Measurements from ENCODE around the gene TELO2.

Gene TELO2

DNA sequence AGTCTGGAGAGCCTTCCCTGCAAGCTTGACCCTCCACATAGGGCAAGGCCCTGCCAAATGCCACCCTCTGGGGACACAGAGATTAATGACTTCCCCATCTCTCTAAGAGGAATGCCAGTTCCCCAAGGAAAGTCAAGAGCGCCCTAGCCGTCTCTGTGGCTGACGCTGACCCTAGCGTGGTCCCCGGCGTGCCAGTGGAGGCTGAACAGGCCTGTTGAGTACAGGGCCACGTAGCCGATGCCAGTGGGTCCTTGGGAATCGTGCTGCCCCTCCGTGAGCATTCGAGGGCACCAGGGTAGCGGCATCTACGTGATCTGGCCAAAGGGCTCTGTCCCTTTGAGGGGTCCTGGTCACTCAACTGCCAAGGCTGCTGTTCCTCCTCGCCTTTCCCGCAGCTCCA, 57.5 kb downstream of the TELO2 start:
- H3K4me3 ChIP-seq (ENCODE audit: low read depth, low read length), result no peak overlapping the region
- TF ChIP-seq CTCF (IDR thresholded peaks at IDR 0.05; ENCODE audit: borderline replicate concordance, insufficient read depth, low read depth, low read length), result no peak

DNA sequence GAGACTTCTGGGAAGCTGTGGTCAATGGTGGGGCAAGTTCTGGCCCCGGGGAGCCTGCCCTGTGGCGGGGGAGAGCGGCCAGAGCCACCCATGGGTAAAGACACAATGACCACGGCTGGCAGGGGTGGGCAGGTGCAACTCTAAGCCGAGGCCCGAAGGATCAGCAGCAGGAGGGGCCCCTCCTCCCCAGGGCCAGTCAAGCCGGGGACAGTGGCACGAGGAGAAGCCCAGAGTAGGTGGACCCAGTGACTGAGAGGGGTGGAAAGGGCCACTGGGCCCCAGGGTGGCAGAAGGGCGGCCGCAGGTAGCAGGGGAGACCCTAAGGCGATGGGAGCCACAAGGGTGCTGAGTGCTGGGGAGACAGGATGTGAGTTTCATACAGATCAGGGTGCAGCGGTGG, 58.0 kb downstream of the TELO2 start:
- no peak for TF ChIP-seq CTCF (IDR thresholded peaks at IDR 0.05; ENCODE audit: borderline replicate concordance, insufficient read depth, low read depth, low read length)
- H3K4me3 ChIP-seq (ENCODE audit: low read depth, low read length), result no peak overlapping the region

- H3K4me3 ChIP-seq (ENCODE audit: low read depth, low read length), result no peak overlapping the region
- no peak for TF ChIP-seq CTCF (IDR thresholded peaks at IDR 0.05; ENCODE audit: borderline replicate concordance, insufficient read depth, low read depth, low read length)
Observed at GRCh38 chr16:1552129-1552528, 59.0 kb downstream of the TELO2 start.

DNA sequence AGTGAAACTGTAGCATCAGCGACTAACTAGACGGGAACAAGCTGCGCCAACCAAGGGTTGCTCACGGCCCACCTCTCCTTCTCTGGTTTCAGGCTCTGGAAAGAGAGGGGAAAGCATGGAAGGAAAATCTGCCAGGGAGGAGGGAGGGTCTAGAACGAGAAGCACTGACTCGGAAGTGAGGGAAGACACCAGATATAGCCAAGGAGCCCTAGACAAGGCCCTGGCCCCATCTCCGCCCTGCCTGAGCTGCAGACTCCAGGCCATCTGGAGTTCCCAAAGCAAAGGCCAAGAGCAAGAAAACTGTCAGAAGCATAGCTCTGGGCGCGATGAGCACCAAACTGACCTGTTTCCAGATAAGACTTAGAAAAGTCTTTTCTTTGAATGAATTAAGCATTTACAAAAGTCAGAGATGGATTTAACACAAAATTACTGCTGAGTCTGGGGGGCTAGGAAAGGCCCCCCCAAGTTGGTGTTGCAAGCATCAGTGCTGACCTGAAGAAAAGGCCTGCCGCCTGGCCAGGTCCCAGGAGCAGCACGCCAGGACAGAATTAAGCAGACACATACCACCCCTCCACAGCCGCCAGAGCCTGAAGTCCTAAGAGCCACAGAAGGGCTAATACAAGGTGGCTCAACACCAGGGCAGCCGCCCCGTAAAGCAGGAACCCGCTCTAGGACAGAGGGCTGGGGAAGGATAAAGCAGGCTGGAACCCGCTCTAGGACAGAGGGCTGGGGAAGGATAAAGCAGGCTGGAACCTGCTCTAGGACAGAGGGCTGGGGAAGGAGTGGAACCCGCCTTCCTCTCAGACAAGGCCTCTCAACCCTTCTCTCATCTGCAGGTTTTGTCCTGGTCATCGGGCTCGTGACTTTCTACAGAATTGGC, 61.0 kb downstream of the TELO2 start:
- TF ChIP-seq CTCF (IDR thresholded peaks at IDR 0.05; ENCODE audit: borderline replicate concordance, insufficient read depth, low read depth, low read length), result no peak
- no peak overlapping the region for H3K4me3 ChIP-seq (ENCODE audit: low read depth, low read length)

GRCh38 chr16:1554826-1555445, 61.8 kb downstream of the TELO2 start:
- TF ChIP-seq CTCF (IDR thresholded peaks at IDR 0.05; ENCODE audit: borderline replicate concordance, insufficient read depth, low read depth, low read length), result no peak

DNA sequence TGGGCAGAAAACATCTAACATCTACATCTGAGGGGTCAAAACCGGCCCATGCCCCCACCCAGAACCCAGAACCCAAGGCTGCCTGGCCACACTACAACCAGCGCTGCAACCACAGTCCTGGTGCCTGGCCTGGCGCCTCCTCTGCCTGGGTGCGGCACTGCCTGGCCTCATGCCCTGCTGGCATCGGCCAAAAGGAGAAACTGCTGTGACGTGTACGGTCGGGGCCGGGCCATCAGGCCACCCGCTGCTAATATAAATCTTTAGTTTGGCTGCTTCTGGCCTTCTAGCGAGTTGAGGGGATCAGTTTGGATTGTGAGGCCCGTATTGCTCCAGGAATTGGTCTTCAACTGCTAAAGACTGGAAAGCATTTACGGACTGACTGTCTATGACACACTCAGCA, 63.1 kb downstream of the TELO2 start:
- no peak for TF ChIP-seq CTCF (IDR thresholded peaks at IDR 0.05; ENCODE audit: borderline replicate concordance, insufficient read depth, low read depth, low read length)
- no peak overlapping the region for H3K4me3 ChIP-seq (ENCODE audit: low read depth, low read length)

More at GRCh38 chr16:1554826-1555445, 61.8 kb downstream of the TELO2 start:
- no peak overlapping the region for H3K4me3 ChIP-seq (ENCODE audit: low read depth, low read length)

DNA sequence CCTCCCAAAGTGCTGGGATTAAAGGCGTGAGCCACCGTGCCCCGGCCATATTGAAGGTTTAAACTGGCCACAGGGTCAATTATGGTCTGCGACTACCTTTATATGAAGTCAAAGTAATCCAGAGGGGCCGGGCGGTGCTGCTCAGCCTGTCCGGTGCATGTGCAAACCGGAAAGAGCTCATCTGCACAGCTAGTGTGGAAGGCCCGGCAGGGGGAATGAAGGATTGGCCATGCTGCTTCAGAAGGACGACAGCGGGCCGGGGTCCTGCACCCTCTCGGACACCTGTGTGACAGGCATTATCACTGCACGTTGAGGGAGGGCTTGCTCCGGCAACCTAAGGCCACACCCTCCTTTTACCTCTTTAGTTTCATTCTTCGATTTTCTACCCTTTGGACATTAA, 63.9 kb downstream of the TELO2 start:
- H3K4me3 ChIP-seq (ENCODE audit: low read depth, low read length), result no peak overlapping the region
- no peak for TF ChIP-seq CTCF (IDR thresholded peaks at IDR 0.05; ENCODE audit: borderline replicate concordance, insufficient read depth, low read depth, low read length)

All from GM12875 (cell line).